GM18498 (cell line): ENCODE measurements around the gene SH3BP4.

Experiments used
- ATAC-seq: cut with Tn5 transposase; IDR thresholded peaks from one replicate; pipeline ENCODE4 v1.9.1; 2021; ENCODE audit warnings: mild to moderate bottlenecking, moderate library complexity; ENCODE audit not compliant: unreplicated experiment

Gene SH3BP4

GRCh38 chr2:235032949-235033348, 81.1 kb downstream of the SH3BP4 start:
- ATAC-seq, result no peak

- ATAC-seq, result no peak
Observed at GRCh38 chr2:235034265-235035118, 82.7 kb downstream of the SH3BP4 start.

- ATAC-seq, result no peak
Observed at GRCh38 chr2:235037604-235038166, 85.9 kb downstream of the SH3BP4 start.

GRCh38 chr2:235041221-235041917, 89.6 kb downstream of the SH3BP4 start:
- ATAC-seq, result no peak

GRCh38 chr2:235041918-235042575, 90.2 kb downstream of the SH3BP4 start:
- ATAC-seq, result no peak

GRCh38 chr2:235042576-235043515, 91.0 kb downstream of the SH3BP4 start:
- ATAC-seq, result no peak

GRCh38 chr2:235043762-235044500, 92.1 kb downstream of the SH3BP4 start:
- ATAC-seq, result no peak

- no peak for ATAC-seq
Observed at GRCh38 chr2:235044501-235045271, 92.9 kb downstream of the SH3BP4 start.

- ATAC-seq, result no peak
Observed at GRCh38 chr2:235045336-235045972, 93.6 kb downstream of the SH3BP4 start.

GRCh38 chr2:235045973-235046343, 94.1 kb downstream of the SH3BP4 start:
- ATAC-seq, result no peak

GRCh38 chr2:235046589-235046988, 94.8 kb downstream of the SH3BP4 start:
- ATAC-seq, result no peak

- no peak for ATAC-seq
Observed at GRCh38 chr2:235047171-235048160, 95.6 kb downstream of the SH3BP4 start.

GRCh38 chr2:235048549-235048948, 96.7 kb downstream of the SH3BP4 start:
- ATAC-seq, result no peak

GRCh38 chr2:235049069-235049468, 97.3 kb downstream of the SH3BP4 start:
- no peak for ATAC-seq

- ATAC-seq, result no peak
Observed at GRCh38 chr2:235049719-235050118, 97.9 kb downstream of the SH3BP4 start.

GRCh38 chr2:235050980-235051351, 99.1 kb downstream of the SH3BP4 start:
- ATAC-seq, result no peak
